SK-N-SH (cell line): ENCODE results near the gene IL16. TPM values are rescaled to one million over a fixed set of nuclear protein-coding genes. Genes with fewer than 3 reads are reported as not detected.

Experiments
- CTCF ChIA-PET: fragments of 300-600, 350-600 bp; formaldehyde crosslinking; extraction: SDS; loops from one replicate; lab custom pipeline; 2021; lab: Yijun Ruan, JAX
- POLR2A ChIA-PET: fragments of 350-600 bp; sonication (Branson Sonifier 250); formaldehyde crosslinking; extraction: SDS; loops from one replicate; lab custom pipeline; 2020; ENCODE audit warnings: antibody characterized with exemption, inconsistent platforms; lab: Yijun Ruan, JAX
- DNase-seq: peaks from one replicate; pipeline ENCODE4 v3.0.0; 2012
- H2AFZ ChIP-seq: fragments of 200-600 bp; sonication (generic); 2 replicates; pipeline ENCODE4 v1.8.1; 2016; ENCODE audit warnings: antibody characterized with exemption, mild to moderate bottlenecking, low read depth
- H3F3A ChIP-seq: fragments of 200-600 bp; sonication (generic); replicated peaks from 2 replicates; pipeline ENCODE3; 2016; ENCODE audit warnings: antibody characterized with exemption, mild to moderate bottlenecking; ENCODE audit not compliant: insufficient read depth
- H3K27ac ChIP-seq, 2 experiments: fragments of 200-500 bp in 1 of 2; fragments of 200-600 bp in 1 of 2; sonication (Bioruptor generic) in 1 of 2; sonication (generic), shearing (Covaris generic) in 1 of 2; 2 replicates each; pipeline versions ENCODE4 v1.5.1 to v1.6.1; 2014 to 2016; ENCODE audit warnings: low read depth in 2 of 2, inconsistent platforms in 1 of 2, low read length in 1 of 2, mild to moderate bottlenecking in 1 of 2, mixed read lengths in 1 of 2
- H3K27me3 ChIP-seq: fragments of 200-600 bp; sonication (generic), shearing (Covaris generic); 2 replicates; pipeline ENCODE4 v1.6.1; 2016; ENCODE audit warnings: mixed run types; ENCODE audit not compliant: insufficient read depth
- H3K36me3 ChIP-seq, 2 experiments: fragments of 200-500 bp in 1 of 2; fragments of 200-600 bp in 1 of 2; sonication (Bioruptor generic) in 1 of 2; sonication (generic) in 1 of 2; replicated peaks in 1 of 2; 2 replicates each; pipeline versions ENCODE3 to v1.5.1; 2014 to 2016; ENCODE audit warnings: low read length in 1 of 2, mild to moderate bottlenecking in 1 of 2; ENCODE audit not compliant: insufficient read depth in 2 of 2, control insufficient read depth in 1 of 2
- H3K4me1 ChIP-seq, 2 experiments: fragments of 200-500 bp in 1 of 2; fragments of 200-600 bp in 1 of 2; sonication (Bioruptor generic) in 1 of 2; sonication (generic), shearing (Covaris generic) in 1 of 2; 2 replicates each; pipeline versions ENCODE4 v1.5.1 to v1.6.1; 2014 to 2016; ENCODE audit warnings: low read depth in 1 of 2, low read length in 1 of 2, mixed run types in 1 of 2; ENCODE audit not compliant: insufficient read depth in 2 of 2, control insufficient read depth in 1 of 2
- H3K4me2 ChIP-seq: fragments of 200-600 bp; sonication (generic), shearing (Covaris generic); 2 replicates; pipeline ENCODE4 v1.6.1; 2017; ENCODE audit warnings: mixed run types
- H3K4me3 ChIP-seq, 2 experiments: fragments of 200-500 bp in 1 of 2; fragments of 200-600 bp in 1 of 2; sonication (Bioruptor generic) in 1 of 2; sonication (generic), shearing (Covaris generic) in 1 of 2; 2 replicates each; pipeline versions ENCODE4 v1.5.1 to v1.8.1; 2014 to 2016; ENCODE audit warnings: low read depth in 2 of 2, inconsistent platforms in 1 of 2, low read length in 1 of 2, mild to moderate bottlenecking in 1 of 2, mixed read lengths in 1 of 2, moderate library complexity in 1 of 2
- H3K79me2 ChIP-seq: fragments of 200-600 bp; sonication (generic); 2 replicates; pipeline ENCODE4 v1.8.1; 2017; ENCODE audit warnings: mild to moderate bottlenecking; ENCODE audit not compliant: insufficient read depth
- H3K9ac ChIP-seq: fragments of 200-600 bp; sonication (generic); 2 replicates; pipeline ENCODE4 v1.6.1; 2017; ENCODE audit warnings: mixed run types
- H3K9me2 ChIP-seq: fragments of 200-600 bp; sonication (generic); 2 replicates; pipeline ENCODE4 v1.6.1; 2017; ENCODE audit warnings: mixed run types
- H3K9me3 ChIP-seq: fragments of 200-600 bp; sonication (generic); 2 replicates; pipeline ENCODE4 v1.6.1; 2017; ENCODE audit warnings: mixed run types, mild to moderate bottlenecking, moderate library complexity
- H4K20me1 ChIP-seq: fragments of 200-600 bp; sonication (generic); 2 replicates; pipeline ENCODE4 v1.6.1; 2017; ENCODE audit warnings: mild to moderate bottlenecking, mixed run types; ENCODE audit not compliant: insufficient read depth
- CHD2 ChIP-seq: fragments of 150-350 bp; IDR thresholded peaks from 2 replicates; pipeline ENCODE4 v1.6.1; 2018; ENCODE audit warnings: low read length; ENCODE audit not compliant: partially characterized antibody
- CTCF ChIP-seq: fragments of 200-600 bp; sonication (generic); IDR thresholded peaks from 2 replicates; pipeline ENCODE4 v1.6.1; 2017; ENCODE audit warnings: antibody characterized with exemption, mild to moderate bottlenecking, moderate library complexity
- EZH2phosphoT487 ChIP-seq: fragments of 200-600 bp; sonication (generic); IDR thresholded peaks from 2 replicates; pipeline ENCODE4 v1.6.1; 2017; ENCODE audit warnings: low read depth, mixed run types, mild to moderate bottlenecking, antibody characterized with exemption, moderate library complexity, borderline replicate concordance
- FOXJ3 ChIP-seq: sonication (generic); formaldehyde crosslinking; IDR thresholded peaks from 2 replicates; pipeline ENCODE4 v1.5.1; 2020; ENCODE audit warnings: mild to moderate bottlenecking, missing genetic modification reagents
- FOXM1 ChIP-seq: IDR thresholded peaks from 2 replicates; pipeline ENCODE4 v1.4.0; 2012; ENCODE audit warnings: low read depth, mild to moderate bottlenecking
- GABPA ChIP-seq: IDR thresholded peaks from 2 replicates; pipeline ENCODE4 v1.4.0; 2012; ENCODE audit warnings: low read depth, mild to moderate bottlenecking
- GATA2 ChIP-seq: sonication (generic); formaldehyde crosslinking; IDR thresholded peaks from 2 replicates; pipeline ENCODE4 v1.5.0; 2020; ENCODE audit warnings: mild to moderate bottlenecking, missing genetic modification reagents
- JUND ChIP-seq: IDR thresholded peaks from 2 replicates; pipeline ENCODE4 v1.4.0; 2012
- MAX ChIP-seq: IDR thresholded peaks from 2 replicates; pipeline ENCODE4 v1.4.0; 2012; ENCODE audit warnings: low read depth
- MXI1 ChIP-seq: IDR thresholded peaks from 2 replicates; pipeline ENCODE4 v1.6.1; 2012; ENCODE audit warnings: mild to moderate bottlenecking, low read depth, low read length, improper control_type of control experiment
- POLR2AphosphoS5 ChIP-seq: IDR thresholded peaks from 2 replicates; pipeline ENCODE4 v1.6.1; 2012; ENCODE audit warnings: low read depth, low read length
- RAD21 ChIP-seq: IDR thresholded peaks from 2 replicates; pipeline ENCODE4 v1.6.1; 2012; ENCODE audit warnings: mild to moderate bottlenecking, low read length
- REST ChIP-seq: IDR thresholded peaks from 2 replicates; pipeline ENCODE4 v1.6.1; 2012; ENCODE audit warnings: mild to moderate bottlenecking, low read depth, low read length, moderate library complexity
- RXRA ChIP-seq: IDR thresholded peaks from 2 replicates; pipeline ENCODE4 v1.4.0; 2012; ENCODE audit warnings: low read depth, mild to moderate bottlenecking, borderline replicate concordance
- SIN3A ChIP-seq: IDR thresholded peaks from 2 replicates; pipeline ENCODE4 v1.6.1; 2012; ENCODE audit warnings: low read depth, mild to moderate bottlenecking, low read length, moderate library complexity, borderline replicate concordance
- TAF1 ChIP-seq: IDR thresholded peaks from 2 replicates; pipeline ENCODE4 v1.6.1; 2012; ENCODE audit warnings: low read depth, mild to moderate bottlenecking, low read length, moderate library complexity, borderline replicate concordance
- TCF12 ChIP-seq: IDR thresholded peaks from 2 replicates; pipeline ENCODE4 v1.4.0; 2012
- TEAD4 ChIP-seq: IDR thresholded peaks from 2 replicates; pipeline ENCODE4 v1.4.0; 2012; ENCODE audit warnings: mild to moderate bottlenecking, borderline replicate concordance; ENCODE audit not compliant: insufficient read depth
- USF1 ChIP-seq: IDR thresholded peaks from 2 replicates; pipeline ENCODE4 v1.4.0; 2012; ENCODE audit warnings: low read depth, borderline replicate concordance
- USF2 ChIP-seq: fragments of 150-350 bp; IDR thresholded peaks from 2 replicates; pipeline ENCODE4 v1.6.1; 2017; ENCODE audit warnings: antibody characterized with exemption, low read length, low read depth, borderline replicate concordance
- WGBS: methylation state at CpG from one replicate; pipeline ENCODE4 v1.1.6; 2017; ENCODE audit warnings: low lambda C conversion rate; 5-methylcytosine and 5-hydroxymethylcytosine counted together
- polyA plus RNA-seq, 3 experiments: library from polyadenylated mRNA; depleted of rRNA; stranded (reverse); fragments of >200 nt; gene quantifications; 2 replicates each; pipeline ENCODE4 v1.2.3, GENCODE V29; 2012

IL16 gene
- polyA plus RNA-seq, 1 of the 3 experiments (the other 2 are of a cell fraction), result not detected

GRCh38 chr15:81227716-81228115 lies 31.0 kb downstream of the IL16 start:
- Histone ChIP-seq H2AFZ (no peak overlapping the region), H3K9ac (no peak overlapping the region), H4K20me1 (no peaks in the 10 kb centered on the region), H3F3A (peaks cover 3% of the 10 kb centered on the region), H3K4me1 (no peaks in the 10 kb centered on the region), H3K4me3 (no peak overlapping the region), H3K9me2 (no peaks in the 10 kb centered on the region), H3K4me2 (no peak overlapping the region), H3K36me3 (no peaks in the 10 kb centered on the region), H3K27ac (no peak overlapping the region), H3K27me3 (no peaks in the 10 kb centered on the region), H3K9me3 (no peaks in the 10 kb centered on the region; the same call in 1 of the 2 replicates), H3K79me2 (no peaks in the 10 kb centered on the region)
- CTCF ChIA-PET, result interaction anchor here (0.9 kb wide), 1 partner anchor 48 kb away, joined by 3 read pairs; no protein-coding TSS in a partner anchor
- POLR2A ChIA-PET, result no interaction called here
- no peak for TF ChIP-seq TEAD4
- no peak for TF ChIP-seq FOXM1
- no peak for TF ChIP-seq EZH2phosphoT487
- no peak for TF ChIP-seq TCF12
- TF ChIP-seq RXRA, result no peak
- TF ChIP-seq MAX, result no peak
- no peak for TF ChIP-seq GATA2 (CRISPR knock-in tag)
- no peak for TF ChIP-seq RAD21
- TF ChIP-seq CHD2, result no peak
- TF ChIP-seq USF1, result no peak
- no peak for TF ChIP-seq FOXJ3 (CRISPR knock-in tag)
- no peak for TF ChIP-seq JUND
- TF ChIP-seq GABPA, result no peak
- TF ChIP-seq CTCF, result no peak
- TF ChIP-seq USF2, result no peak
- TF ChIP-seq TAF1, result no peak
- no peak for TF ChIP-seq MXI1
- no peak for TF ChIP-seq SIN3A
- no peak for TF ChIP-seq POLR2AphosphoS5
- no peak for TF ChIP-seq REST
- no peak for DNase-seq
- WGBS, result 64% methylated on average over 5 of the region's 5 CpGs
